ENCODE data around the gene MPI.
"Not testable (repeated sequence)": the region's sequence is repeated elsewhere in the genome, so short reads cannot be mapped to it uniquely, and the experiment has no call there.

Gene MPI

GRCh38 chr15:74892313-74892712, 2.5 kb downstream of the MPI start:
- no peak for TF ChIP-seq CTCF (IDR thresholded peaks at IDR 0.05; ENCODE audit: insufficient read depth, missing control alignments)
- DNase-seq (ENCODE audit: insufficient read length, low spot score) (no peak), FAIRE-seq (no peak)

GRCh38 chr15:74892931-74893330, 3.1 kb downstream of the MPI start:
- DNase-seq (ENCODE audit: insufficient read length, low spot score) (no peak), FAIRE-seq (no peak)
- TF ChIP-seq CTCF (IDR thresholded peaks at IDR 0.05; ENCODE audit: insufficient read depth, missing control alignments): no peak

DNA sequence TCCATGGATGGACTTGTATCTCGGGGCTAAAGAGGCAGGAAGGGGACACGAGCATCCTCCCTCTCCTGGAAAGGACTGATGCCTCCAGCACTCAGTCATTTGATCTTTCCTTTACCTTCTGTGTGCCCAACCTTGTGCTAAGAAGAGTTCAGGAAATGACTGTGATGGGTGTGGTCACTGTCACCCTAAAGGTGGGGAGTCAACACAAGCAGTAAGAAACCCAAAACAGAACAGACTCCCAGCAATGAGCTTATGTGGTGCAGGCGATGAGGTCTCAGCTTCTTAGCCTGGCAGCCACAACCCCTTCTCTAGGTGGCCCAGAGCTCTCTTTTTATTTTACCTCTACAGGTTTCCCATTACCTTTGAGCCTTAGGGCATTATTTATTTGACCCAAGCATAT, 3.8 kb downstream of the MPI start:
- DNase-seq (ENCODE audit: insufficient read length, low spot score) (no peak), FAIRE-seq (no peak)
- no peak for TF ChIP-seq CTCF (IDR thresholded peaks at IDR 0.05; ENCODE audit: insufficient read depth, missing control alignments)

GRCh38 chr15:74894383-74894782, 4.5 kb downstream of the MPI start:
- not testable (repeated sequence) for FAIRE-seq; DNase-seq (ENCODE audit: insufficient read length, low spot score)

DNA sequence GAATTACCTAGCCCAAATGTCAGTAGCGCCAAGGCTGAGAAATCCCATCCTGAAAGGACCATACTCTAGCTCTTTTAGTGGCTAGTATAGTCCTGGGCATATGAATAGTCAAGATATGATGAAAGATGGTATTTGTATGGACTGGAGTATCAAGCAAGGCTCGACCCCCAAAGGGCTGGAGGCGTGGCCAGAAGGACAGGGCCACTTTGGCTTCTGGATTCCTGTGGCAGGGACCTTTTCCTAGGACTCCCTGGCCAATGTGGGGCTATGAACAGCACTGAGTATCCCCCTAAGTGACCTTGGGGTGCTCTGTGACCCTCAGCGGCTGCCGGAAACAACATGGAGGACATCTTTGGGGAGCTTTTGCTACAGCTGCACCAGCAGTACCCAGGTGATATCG, 6.0 kb downstream of the MPI start:
- no peak for FAIRE-seq
- TF ChIP-seq CTCF (IDR thresholded peaks at IDR 0.05; ENCODE audit: insufficient read depth, missing control alignments): no peak
- no peak for DNase-seq (ENCODE audit: insufficient read length, low spot score)

DNA sequence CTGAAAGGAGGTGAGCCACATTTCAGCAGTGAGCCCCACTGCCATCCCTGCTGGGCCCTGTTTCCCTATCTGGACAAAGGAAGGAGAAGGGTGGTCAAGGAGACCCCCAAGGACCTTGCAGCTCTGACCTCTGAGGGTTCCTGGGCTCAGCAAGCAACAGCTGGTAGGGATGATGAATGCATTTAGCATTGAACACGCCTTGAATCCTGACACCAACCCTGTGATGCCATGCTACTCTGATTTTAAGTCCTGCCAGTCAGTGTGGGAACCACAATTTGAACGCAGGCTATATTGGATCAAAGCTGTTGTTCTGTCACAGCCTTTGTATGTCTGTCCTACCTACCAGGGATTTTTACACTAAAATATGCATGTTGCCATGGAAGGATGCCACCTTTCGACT, 6.5 kb downstream of the MPI start:
- TF ChIP-seq CTCF (IDR thresholded peaks at IDR 0.05; ENCODE audit: insufficient read depth, missing control alignments): no peak
- FAIRE-seq: no peak
- no peak for DNase-seq (ENCODE audit: insufficient read length, low spot score)

GRCh38 chr15:74897300-74897701, 7.5 kb downstream of the MPI start:
- TF ChIP-seq CTCF (IDR thresholded peaks at IDR 0.05; ENCODE audit: insufficient read depth, missing control alignments): no peak
- DNase-seq (ENCODE audit: insufficient read length, low spot score): no peak
- FAIRE-seq: no peak

DNA sequence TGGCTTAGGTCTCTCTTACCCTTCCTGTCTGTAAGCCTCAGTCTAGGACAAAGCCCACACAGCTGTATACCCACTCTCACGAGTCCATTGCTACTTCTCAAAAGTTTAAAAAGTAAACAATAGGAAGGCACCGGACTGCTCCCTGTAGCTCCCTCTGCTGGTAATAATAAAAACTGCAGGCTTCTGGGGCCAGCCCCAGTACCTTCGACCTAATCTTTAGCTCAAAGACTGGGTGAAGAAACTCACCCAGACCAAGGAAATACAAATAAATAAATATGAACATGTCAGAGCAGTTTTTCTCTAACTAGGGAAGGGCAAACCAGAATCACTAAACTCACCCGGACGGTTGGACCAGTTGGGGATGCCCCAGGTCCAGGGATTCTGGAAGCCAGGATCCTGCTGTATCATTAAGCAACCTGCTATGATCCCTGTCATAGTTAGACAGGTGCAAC, 11.8 kb downstream of the MPI start:
- FAIRE-seq (no peak), DNase-seq (ENCODE audit: insufficient read length, low spot score) (peak; percentile 77)
- peak; percentile 74 for TF ChIP-seq CTCF (IDR thresholded peaks at IDR 0.05; ENCODE audit: insufficient read depth, missing control alignments)
